Mammary epithelial cell (primary cell): ENCODE measurements around the gene PSMB2.

ENCODE experiments used
- CTCF ChIP-seq, 2 donors: IDR thresholded peaks in 1 of 2; conservative IDR thresholded peaks in 1 of 2; 2 replicates each; pipeline ENCODE4 v1.5.1; 2011 to 2012; ENCODE audit warnings: inconsistent platforms in 2 of 2, low read length in 2 of 2, mild to moderate bottlenecking in 2 of 2, control low read depth in 1 of 2, low read depth in 1 of 2; ENCODE audit not compliant: insufficient read depth in 1 of 2; ENCODE audit errors: extremely low read depth in 1 of 2
- EZH2 ChIP-seq: IDR thresholded peaks from 2 replicates; pipeline ENCODE4 v1.6.1; 2012; ENCODE audit warnings: low read length, inconsistent platforms, borderline replicate concordance

DNA sequence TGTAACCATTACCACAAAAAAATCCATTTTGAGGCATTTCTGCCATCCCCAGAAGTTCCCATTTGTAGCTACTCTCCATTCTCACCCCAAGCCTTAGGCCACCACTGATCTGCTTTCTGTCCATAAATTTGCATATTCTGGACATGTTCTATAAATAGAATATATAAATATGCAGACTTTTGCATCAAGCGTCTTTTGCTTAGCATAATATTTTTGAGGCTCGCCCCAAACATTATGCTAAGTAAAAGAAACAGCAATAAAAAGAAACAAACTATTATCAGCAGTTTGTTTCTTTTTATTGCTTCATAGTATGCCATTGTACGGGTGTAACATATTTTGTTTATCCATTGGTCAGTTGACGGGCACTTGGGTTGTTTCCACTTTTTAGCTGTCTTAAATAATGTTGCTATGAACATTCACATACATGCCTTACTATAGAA is 60.4 kb downstream of the PSMB2 start:
- TF ChIP-seq CTCF (conservative IDR thresholded peaks at IDR 0.05 in 1 of 2, IDR thresholded peaks at IDR 0.05 in 1 of 2; ENCODE audit: extremely low read depth in 1 of 2, insufficient read depth in 1 of 2, low read depth in 1 of 2, low read length in 2 of 2), result no peak
- no peak for TF ChIP-seq EZH2
